ENCODE results near the gene SAMD11. TPM values are rescaled to one million over a fixed set of nuclear protein-coding genes. Genes with fewer than 3 reads are reported as not detected.

SAMD11 gene
- polyA plus RNA-seq, 1 donor from 2014 or later, result not detected

DNA sequence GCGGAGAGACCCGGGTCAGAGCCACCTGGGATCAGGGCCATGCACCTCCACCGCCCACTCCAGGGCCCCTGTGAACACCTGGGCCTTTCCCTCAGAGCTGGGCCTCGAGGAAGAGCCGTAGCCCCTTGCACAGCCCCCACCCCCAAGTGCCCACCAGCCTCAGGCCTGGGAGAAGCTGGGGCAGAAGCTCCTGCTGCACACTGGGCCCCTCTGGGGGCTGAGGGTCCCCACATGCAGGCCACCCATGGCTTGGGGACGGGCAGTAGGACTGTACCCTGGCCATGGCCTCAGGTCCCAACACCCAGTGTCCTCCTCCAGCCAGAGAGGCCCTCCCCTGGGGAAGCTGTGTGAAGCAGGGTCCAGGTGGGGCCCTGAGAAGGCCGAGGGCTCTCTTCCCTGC, 28.9 kb downstream of the SAMD11 start:
- Mint-ChIP-seq H3K36me3 (peaks cover 11% of the 10 kb centered on the region), H3K9me3 (no peaks in the 10 kb centered on the region), H3K4me1 (peaks cover 2% of the 10 kb centered on the region in 3 donors), H3K27me3 (no peaks in the 10 kb centered on the region), H3K27ac (no peak overlapping the region), H3K4me3 (no peak overlapping the region)

DNA sequence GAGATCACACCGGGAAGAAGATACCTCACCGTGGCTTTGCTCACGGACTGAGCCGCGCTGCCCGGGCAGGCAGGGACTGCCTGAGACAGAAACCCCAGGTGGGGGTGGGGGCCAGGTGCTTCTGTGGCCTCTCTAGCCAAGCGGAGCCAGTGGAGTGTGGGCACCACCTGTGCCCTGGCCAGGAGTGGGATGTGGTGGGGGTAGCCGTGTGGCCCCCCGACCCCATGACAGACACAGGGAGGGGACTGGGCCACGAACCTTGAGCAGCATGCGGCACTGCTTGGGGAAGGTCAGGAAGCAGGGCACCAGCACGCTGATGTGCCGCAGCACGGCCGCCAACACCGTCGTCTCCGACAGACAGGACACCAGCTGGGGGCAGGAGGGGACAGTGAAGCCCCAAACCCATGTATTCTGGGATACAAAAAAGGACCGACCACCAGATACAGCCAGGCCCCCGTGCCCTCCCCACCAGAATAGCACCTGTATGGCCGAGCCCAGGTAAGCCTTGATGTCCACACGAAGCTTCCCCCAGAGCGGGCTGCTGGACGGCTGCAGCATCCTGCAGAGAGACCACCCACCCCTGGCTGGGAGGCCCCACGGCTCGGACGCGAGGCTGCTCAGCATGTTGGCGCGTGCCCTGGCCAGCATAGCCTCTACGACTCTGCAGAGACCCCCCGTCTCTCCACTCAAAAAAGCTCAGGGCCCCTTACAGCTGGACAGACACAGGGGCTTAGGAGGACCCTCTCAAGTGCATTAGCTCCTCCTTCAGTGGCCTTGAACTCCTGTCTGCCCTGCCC, 30.0 kb downstream of the SAMD11 start:
- Mint-ChIP-seq H3K4me3 (peak overlapping the region in 2 of 4 donors; percentile 17 to 75), H3K27me3 (no peaks in the 10 kb centered on the region), H3K4me1 (peaks cover 4 to 10% (median 7%) of the 10 kb centered on the region in 3 donors), H3K27ac (no peak overlapping the region), H3K9me3 (no peaks in the 10 kb centered on the region), H3K36me3 (peaks cover 13% of the 10 kb centered on the region)

DNA sequence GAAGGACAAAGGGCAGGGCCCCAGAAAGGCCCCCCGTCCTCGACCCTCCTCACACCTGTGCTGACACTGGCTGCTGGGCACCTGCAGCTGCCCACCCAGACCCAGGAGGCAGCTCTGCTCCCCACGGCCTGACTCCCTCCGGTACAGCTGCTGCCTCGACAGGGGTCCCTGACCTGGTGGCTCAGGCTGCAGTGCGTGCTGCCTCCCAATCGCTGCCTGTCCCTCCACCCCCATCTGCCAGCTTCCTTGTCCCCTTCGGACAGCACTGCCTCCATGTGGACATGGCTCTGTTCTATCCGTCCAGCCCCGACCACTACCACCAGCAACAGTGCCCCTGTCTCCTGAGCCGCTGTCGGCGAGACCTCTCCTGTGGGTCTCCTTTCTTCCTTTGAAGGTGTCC, 31.2 kb downstream of the SAMD11 start:
- peaks cover 4 to 10% (median 7%) of the 10 kb centered on the region in 3 donors for H3K4me1 Mint-ChIP-seq
- H3K36me3 Mint-ChIP-seq, result peaks cover 13% of the 10 kb centered on the region
- H3K27ac Mint-ChIP-seq, result peak overlapping the region in 1 of 3 donors; percentile 73
- peak overlapping the region in 2 of 4 donors; percentile 58 to 75 for H3K4me3 Mint-ChIP-seq
- H3K9me3 Mint-ChIP-seq, result no peaks in the 10 kb centered on the region
- no peaks in the 10 kb centered on the region for H3K27me3 Mint-ChIP-seq

DNA sequence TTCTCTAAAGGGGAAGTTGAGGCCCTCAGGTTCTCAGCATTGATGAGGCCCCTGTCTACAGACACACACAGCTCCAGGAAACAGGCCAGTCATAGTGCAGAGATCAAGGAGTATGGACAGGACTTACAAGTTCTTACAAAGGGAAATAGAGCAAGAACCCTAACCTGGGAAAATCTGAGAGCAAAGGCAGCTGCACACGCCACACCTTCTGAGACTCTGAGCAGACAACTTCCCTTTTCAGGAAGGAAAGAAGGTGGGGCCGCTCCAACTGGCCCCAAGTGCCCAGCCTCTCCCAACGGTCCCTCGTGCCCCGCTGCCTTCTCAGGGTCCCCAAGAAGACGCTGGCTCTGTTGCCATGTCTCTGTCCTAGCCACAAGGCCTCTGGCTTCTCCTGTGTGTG, 31.8 kb downstream of the SAMD11 start:
- Mint-ChIP-seq H3K36me3 (peaks cover 13% of the 10 kb centered on the region), H3K9me3 (no peaks in the 10 kb centered on the region), H3K27me3 (no peaks in the 10 kb centered on the region), H3K4me1 (peaks cover 4 to 10% (median 7%) of the 10 kb centered on the region in 3 donors), H3K27ac (peak overlapping the region in 1 of 3 donors; percentile 73), H3K4me3 (peak overlapping the region in 2 of 4 donors; percentile 58 to 75)

DNA sequence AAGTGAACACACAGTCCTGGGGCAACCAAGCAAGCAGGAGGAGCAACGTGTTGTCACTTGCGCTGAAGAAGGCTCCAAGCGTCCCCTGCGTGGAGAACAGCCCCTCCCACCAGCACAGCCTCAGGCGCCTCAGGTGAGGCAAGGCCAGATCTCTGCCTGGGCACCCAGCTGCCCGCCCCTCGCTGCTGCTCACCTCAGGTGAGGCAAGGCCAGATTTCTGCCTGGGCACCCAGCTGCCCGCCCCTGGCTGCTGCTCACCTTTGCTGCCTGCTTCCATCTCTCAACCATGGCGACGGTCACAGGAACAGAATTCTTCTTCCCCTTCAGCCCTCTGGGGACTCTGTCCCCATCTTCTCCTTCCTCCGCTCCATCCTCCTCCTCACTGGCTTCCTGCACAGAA, 32.9 kb downstream of the SAMD11 start:
- Mint-ChIP-seq H3K4me3 (peak overlapping the region in 3 of 4 donors; percentile 54 to 77 (median 75)), H3K27ac (no peak overlapping the region), H3K27me3 (no peaks in the 10 kb centered on the region), H3K4me1 (peaks cover 4 to 10% (median 7%) of the 10 kb centered on the region in 3 donors), H3K9me3 (no peaks in the 10 kb centered on the region), H3K36me3 (peaks cover 10% of the 10 kb centered on the region)

DNA sequence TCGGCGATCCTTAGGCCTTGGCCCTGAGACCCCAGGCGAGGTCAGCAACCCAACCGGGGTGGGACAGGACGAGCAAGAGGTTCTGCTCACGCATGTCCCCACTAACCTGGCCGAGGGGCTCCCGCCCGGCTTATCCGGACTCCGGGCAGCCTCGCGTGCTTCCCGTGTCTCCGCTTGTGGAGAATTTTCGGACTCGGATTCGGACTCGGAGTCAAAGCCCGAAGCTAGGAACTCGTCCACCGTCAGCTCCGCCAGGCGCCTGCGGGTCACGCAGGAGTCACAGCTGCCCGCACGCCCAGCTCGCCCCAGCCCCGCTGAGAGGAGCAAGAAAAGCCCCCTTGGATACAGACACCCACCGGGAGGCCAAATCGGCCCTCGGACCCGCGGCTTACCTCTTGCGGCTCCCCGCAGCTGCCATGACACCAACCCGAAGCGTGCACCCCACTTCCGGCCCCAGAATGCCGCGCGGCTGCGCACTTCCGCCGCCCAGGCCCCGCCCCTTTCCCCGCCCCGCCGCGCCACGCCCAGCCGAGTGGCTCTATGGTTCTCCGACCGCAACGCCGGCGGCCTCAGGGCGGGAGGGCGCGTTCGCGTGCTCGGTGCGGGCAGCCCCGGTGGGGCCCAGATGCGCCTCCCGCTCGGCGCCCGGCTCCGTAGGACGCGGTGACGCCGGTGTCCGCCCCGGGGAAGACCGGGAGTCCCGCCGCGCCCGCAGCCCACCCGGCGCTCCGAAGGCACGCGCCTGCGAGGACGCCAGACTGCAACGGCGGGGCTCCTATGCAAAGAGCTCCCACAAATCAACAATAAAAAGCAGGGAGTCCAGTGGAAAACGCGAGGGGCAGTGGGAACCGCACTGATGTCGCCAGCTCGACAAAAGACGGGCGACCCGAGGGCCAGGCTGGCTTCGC, 35.4 kb downstream of the SAMD11 start, which contains the start of gene NOC2L:
TSS of gene NOC2L (minus strand) at position 434 of the 908 bp plus-strand sequence. CDS start at position 418, 16 bp downstream.
- H3K4me1 Mint-ChIP-seq, result peaks cover 4 to 10% (median 7%) of the 10 kb centered on the region in 3 donors
- no peaks in the 10 kb centered on the region for H3K27me3 Mint-ChIP-seq
- H3K4me3 Mint-ChIP-seq, result peak within 1 kb of the TSS; percentile 87 to 94 (median 92)
- peaks cover 6% of the 10 kb centered on the region for H3K36me3 Mint-ChIP-seq
- no peaks in the 10 kb centered on the region for H3K9me3 Mint-ChIP-seq
- peak within 1 kb of the TSS in 2 of 3 donors; percentile 62 to 72 for H3K27ac Mint-ChIP-seq

DNA sequence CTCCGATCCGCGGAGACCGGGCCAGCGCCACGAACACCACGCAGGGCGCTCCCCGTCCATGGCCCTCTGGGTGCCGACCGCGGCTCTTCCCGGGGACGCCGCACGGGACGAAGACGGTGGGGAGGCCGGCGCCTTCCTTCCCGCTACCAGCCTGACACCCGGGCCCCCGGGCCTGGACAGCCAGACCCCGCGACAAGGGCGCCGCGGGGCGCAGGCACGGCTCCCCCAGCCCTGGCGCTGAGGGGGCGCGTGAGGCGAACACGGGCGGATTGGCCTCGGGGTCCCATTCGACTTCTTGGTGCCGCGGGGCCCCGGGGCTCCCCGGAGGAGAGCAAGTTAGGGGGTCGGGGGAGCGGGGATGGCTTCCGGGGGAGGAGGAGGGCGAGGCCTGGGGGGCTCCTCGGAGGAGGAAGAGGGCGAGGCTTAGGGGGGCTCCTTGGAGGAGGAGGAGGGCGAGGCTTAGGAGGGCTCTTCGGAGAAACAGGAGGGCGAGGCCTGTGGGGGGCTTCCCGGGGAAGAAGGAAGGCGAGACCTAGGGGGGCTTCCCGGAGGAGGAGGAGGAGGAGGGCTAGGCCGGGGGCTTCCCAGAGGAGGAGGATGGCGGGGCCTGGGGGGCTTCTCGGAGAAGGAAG, 36.1 kb downstream of the SAMD11 start:
- H3K4me1 Mint-ChIP-seq, result peaks cover 4 to 10% (median 7%) of the 10 kb centered on the region in 3 donors
- H3K27me3 Mint-ChIP-seq, result no peaks in the 10 kb centered on the region
- no peak overlapping the region for H3K27ac Mint-ChIP-seq
- H3K4me3 Mint-ChIP-seq, result peak overlapping the region; percentile 53 to 90 (median 77)
- H3K9me3 Mint-ChIP-seq, result no peaks in the 10 kb centered on the region
- peaks cover 6% of the 10 kb centered on the region for H3K36me3 Mint-ChIP-seq

DNA sequence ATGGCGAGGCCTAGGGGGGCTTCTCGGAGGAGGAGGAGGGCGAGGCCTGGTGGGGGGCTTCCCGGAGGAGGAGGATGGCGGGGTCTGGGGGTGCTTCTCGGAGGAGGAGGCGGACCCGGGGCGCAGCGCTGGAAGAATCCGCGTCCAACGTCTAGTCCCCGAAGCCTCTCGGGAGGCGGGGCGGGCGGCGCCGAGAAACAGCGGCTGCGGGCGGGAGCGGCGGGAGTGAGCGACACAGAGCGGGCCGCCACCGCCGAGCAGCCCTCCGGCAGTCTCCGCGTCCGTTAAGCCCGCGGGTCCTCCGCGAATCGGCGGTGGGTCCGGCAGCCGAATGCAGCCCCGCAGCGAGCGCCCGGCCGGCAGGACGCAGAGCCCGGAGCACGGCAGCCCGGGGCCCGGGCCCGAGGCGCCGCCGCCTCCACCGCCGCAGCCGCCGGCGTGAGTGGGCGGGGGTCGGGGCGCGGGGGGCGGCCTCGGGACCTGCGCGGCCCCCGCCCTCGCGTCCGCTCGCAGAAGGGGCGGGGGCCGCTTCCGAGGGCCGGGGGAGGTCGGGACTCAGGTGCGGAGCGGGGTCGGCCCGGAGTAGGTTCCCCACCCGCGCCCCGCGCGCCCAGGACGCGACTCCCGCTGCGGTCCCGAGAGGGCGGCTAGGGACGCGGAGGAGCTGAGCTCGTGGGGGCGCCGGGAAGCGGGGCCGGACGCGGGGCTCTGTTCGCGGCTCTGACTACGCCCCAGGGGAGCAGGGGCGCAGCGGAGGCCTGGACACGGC, 36.8 kb downstream of the SAMD11 start, which contains the start of gene KLHL17:
TSS of gene KLHL17 (plus strand) at position 222 of the 769 bp plus-strand sequence. CDS start at position 332, 110 bp downstream.
- Mint-ChIP-seq H3K4me1 (peaks cover 4 to 10% (median 7%) of the 10 kb centered on the region in 3 donors), H3K27me3 (no peaks in the 10 kb centered on the region), H3K4me3 (peak within 1 kb of the TSS; percentile 87 to 94 (median 92)), H3K36me3 (peaks cover 1% of the 10 kb centered on the region), H3K9me3 (no peaks in the 10 kb centered on the region), H3K27ac (no peak within 1 kb of the TSS)

DNA sequence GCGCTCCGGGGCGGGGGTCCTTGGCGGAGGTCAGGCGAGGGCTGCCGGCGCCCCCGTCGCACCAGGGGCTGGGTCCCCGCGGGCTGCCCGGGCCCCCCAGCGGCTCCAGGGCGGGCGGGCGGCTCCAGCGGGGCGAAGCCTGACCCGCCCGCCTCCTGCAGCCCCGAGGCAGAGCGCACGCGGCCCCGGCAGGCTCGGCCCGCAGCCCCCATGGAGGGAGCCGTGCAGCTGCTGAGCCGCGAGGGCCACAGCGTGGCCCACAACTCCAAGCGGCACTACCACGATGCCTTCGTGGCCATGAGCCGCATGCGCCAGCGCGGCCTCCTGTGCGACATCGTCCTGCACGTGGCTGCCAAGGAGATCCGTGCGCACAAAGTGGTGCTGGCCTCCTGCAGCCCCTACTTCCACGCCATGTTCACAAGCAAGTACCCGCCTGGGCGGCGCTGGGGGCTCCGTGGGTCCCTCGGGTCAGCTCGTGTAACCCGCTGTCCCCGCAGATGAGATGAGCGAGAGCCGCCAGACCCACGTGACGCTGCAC, 37.5 kb downstream of the SAMD11 start:
- H3K4me3 Mint-ChIP-seq, result peak overlapping the region; percentile 49 to 86 (median 67)
- no peaks in the 10 kb centered on the region for H3K9me3 Mint-ChIP-seq
- no peaks in the 10 kb centered on the region for H3K27me3 Mint-ChIP-seq
- H3K36me3 Mint-ChIP-seq, result peaks cover 1% of the 10 kb centered on the region
- H3K27ac Mint-ChIP-seq, result no peak overlapping the region
- H3K4me1 Mint-ChIP-seq, result peaks cover 4 to 10% (median 7%) of the 10 kb centered on the region in 3 donors

DNA sequence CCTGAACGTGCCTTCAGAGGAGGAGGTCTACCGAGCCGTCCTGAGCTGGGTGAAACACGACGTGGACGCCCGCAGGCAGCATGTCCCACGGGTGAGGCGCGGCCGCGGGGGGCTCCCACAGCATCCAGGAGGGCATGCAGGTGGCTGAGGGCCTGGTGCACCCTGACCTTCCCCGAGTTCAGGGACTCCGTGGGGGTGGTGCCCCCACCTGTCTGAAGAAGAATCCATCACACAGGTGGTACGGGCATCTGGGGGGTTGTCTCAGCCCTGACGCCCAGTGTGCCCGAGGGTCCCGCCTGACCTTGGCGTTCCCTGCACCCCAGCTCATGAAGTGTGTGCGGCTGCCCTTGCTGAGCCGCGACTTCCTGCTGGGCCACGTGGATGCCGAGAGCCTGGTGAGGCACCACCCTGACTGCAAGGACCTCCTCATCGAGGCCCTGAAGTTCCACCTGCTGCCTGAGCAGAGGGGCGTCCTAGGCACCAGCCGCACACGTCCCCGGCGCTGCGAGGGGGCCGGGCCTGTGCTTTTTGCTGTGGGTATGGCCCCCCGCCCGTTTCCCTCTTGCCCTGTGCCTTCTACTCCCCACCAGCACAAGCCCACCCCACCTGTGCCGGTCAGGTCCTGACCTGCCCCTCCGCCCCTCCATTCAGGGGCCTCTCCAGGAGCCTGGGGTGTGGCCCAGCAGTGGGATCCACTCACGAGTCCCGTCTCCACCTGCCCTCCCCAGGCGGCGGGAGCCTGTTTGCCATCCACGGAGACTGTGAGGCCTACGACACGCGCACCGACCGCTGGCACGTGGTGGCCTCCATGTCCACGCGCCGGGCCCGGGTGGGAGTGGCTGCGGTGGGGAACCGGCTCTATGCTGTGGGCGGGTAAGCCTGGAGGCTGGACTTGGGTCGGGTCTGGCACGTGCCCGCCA, 38.9 kb downstream of the SAMD11 start:
- Mint-ChIP-seq H3K36me3 (peaks cover 1% of the 10 kb centered on the region), H3K4me1 (peaks cover 1 to 8% (median 4%) of the 10 kb centered on the region in 3 donors), H3K4me3 (peak overlapping the region; percentile 62 to 91 (median 78)), H3K27ac (no peak overlapping the region), H3K9me3 (no peaks in the 10 kb centered on the region), H3K27me3 (no peaks in the 10 kb centered on the region)

DNA sequence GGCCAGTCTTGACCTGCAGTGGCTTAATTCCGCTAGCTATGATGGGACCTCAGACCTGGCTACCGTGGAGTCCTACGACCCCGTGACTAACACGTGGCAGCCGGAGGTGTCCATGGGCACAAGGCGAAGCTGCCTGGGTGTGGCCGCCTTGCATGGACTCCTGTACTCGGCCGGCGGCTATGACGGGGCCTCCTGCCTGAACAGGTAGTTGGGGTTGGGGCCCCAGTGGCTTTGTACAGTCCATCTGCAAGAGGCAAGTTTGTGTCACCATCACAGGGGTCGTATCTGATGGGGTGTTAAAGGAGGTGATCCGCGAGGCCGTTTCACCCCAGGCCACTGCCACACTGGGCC, 39.6 kb downstream of the SAMD11 start:
- Mint-ChIP-seq H3K9me3 (no peaks in the 10 kb centered on the region), H3K4me1 (peaks cover 0 to 3% (median 2%) of the 10 kb centered on the region in 3 donors), H3K4me3 (no peak overlapping the region), H3K27ac (no peak overlapping the region), H3K36me3 (peaks cover 1% of the 10 kb centered on the region), H3K27me3 (no peaks in the 10 kb centered on the region)

DNA sequence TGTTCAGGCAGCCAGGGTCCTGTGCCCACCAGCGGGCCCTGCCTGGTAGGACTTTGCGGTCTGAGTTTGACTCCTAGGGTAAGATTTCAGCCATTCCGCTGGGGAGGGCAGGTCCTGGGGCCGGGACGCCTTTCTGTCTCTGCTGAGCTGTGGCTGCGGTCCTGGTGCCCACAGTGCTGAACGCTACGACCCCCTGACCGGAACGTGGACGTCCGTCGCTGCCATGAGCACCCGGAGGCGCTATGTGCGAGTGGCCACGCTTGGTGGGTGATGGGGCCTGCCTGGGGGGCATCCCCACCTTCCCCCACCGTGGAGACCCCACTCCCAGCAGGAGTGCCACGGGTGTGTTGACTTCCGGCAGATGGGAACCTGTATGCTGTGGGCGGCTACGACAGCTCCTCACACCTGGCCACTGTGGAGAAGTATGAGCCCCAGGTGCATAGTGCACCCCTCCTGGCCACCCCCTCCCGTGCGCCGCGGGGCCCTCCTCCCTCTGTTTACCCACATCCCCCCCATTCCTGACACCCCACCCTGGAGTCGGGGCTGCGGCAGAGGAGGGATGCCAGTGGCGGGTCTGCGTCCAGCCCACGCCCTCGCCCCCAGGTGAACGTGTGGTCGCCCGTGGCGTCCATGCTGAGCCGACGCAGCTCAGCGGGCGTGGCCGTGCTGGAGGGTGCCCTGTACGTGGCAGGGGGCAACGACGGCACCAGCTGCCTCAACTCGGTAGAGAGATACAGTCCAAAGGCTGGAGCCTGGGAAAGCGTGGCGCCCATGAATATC, 40.2 kb downstream of the SAMD11 start:
- H3K36me3 Mint-ChIP-seq, result no peaks in the 10 kb centered on the region
- no peaks in the 10 kb centered on the region for H3K4me1 Mint-ChIP-seq
- H3K27ac Mint-ChIP-seq, result no peak overlapping the region
- H3K4me3 Mint-ChIP-seq, result no peak overlapping the region
- H3K9me3 Mint-ChIP-seq, result no peaks in the 10 kb centered on the region
- peaks cover 2% of the 10 kb centered on the region for H3K27me3 Mint-ChIP-seq

All from IgD-negative memory B cell (primary cell).